CD14-positive monocyte (primary cell): ENCODE data around the gene RNF167. TPM values are rescaled to one million over a fixed set of nuclear protein-coding genes. Genes with fewer than 3 reads are reported as not detected.

Experiments used
- DNase-seq, 3 donors: peaks; one replicate each; pipeline ENCODE4 v3.0.0-alpha.2; 2011 to 2022
- H2AFZ ChIP-seq: 2 replicates; pipeline ENCODE4 v1.6.0; 2012; ENCODE audit warnings: mild to moderate bottlenecking, low read depth, low read length, inconsistent platforms; ENCODE audit not compliant: insufficient read depth, poor library complexity, severe bottlenecking
- H3K27ac ChIP-seq, 2 donors: 1 replicate in 1 of 2; 2 replicates in 1 of 2; pipeline ENCODE4 v1.5.1; 2012 to 2013; ENCODE audit warnings: low read length in 2 of 2, control low read depth in 1 of 2, inconsistent platforms in 1 of 2, low read depth in 1 of 2, mild to moderate bottlenecking in 1 of 2
- H3K27me3 ChIP-seq, 2 donors: one replicate each; pipeline versions ENCODE4 v1.6.0 to v1.6.1; 2011 to 2013; ENCODE audit warnings: low read length in 2 of 2; ENCODE audit not compliant: control insufficient read depth in 2 of 2, insufficient read depth in 2 of 2
- H3K36me3 ChIP-seq, 2 donors: replicated peaks in 1 of 2; 1 replicate in 1 of 2; 2 replicates in 1 of 2; pipeline versions ENCODE4 v1.5.1 to v1.6.1; 2012 to 2013; ENCODE audit warnings: low read length in 2 of 2, control low read depth in 1 of 2, inconsistent platforms in 1 of 2, mild to moderate bottlenecking in 1 of 2; ENCODE audit not compliant: insufficient read depth in 2 of 2, control insufficient read depth in 1 of 2
- H3K4me1 ChIP-seq, 2 donors: 1 replicate in 1 of 2; 2 replicates in 1 of 2; pipeline versions ENCODE4 v1.5.1 to v1.6.1; 2012 to 2013; ENCODE audit warnings: low read length in 2 of 2, control low read depth in 1 of 2, inconsistent platforms in 1 of 2, mild to moderate bottlenecking in 1 of 2, moderate library complexity in 1 of 2; ENCODE audit not compliant: insufficient read depth in 2 of 2, control insufficient read depth in 1 of 2
- H3K4me2 ChIP-seq: replicated peaks from 2 replicates; pipeline ENCODE3; 2012; ENCODE audit warnings: low read length, moderate library complexity, mild to moderate bottlenecking; ENCODE audit not compliant: poor library complexity, severe bottlenecking; ENCODE audit errors: extremely low read depth
- H3K4me3 ChIP-seq, 3 experiments: fragments of 200-600 bp in 1 of 3; sonication (generic) in 1 of 3; replicated peaks in 1 of 3; 1 replicate in 2 of 3; 2 replicates in 1 of 3; pipeline ENCODE4 v1.5.1; 2011 to 2013; ENCODE audit warnings: low read length in 3 of 3, mild to moderate bottlenecking in 3 of 3, control low read depth in 2 of 3, low read depth in 2 of 3, inconsistent platforms in 1 of 3, moderate library complexity in 1 of 3
- H3K79me2 ChIP-seq: 2 replicates; pipeline ENCODE4 v1.6.0; 2012; ENCODE audit warnings: mild to moderate bottlenecking, control low read depth, inconsistent platforms, low read length, moderate library complexity; ENCODE audit not compliant: insufficient read depth
- H3K9ac ChIP-seq: 2 replicates; pipeline ENCODE4 v1.6.0; 2017; ENCODE audit warnings: low read length, mild to moderate bottlenecking; ENCODE audit not compliant: insufficient read depth, poor library complexity, severe bottlenecking
- H3K9me3 ChIP-seq, 2 donors: replicated peaks in 1 of 2; 1 replicate in 1 of 2; 2 replicates in 1 of 2; pipeline versions ENCODE4 v1.5.1 to v1.6.1; 2012 to 2013; ENCODE audit warnings: low read length in 2 of 2, control low read depth in 1 of 2; ENCODE audit not compliant: control insufficient read depth in 1 of 2, insufficient read depth in 1 of 2
- H4K20me1 ChIP-seq: 2 replicates; pipeline ENCODE4 v1.6.0; 2012; ENCODE audit warnings: mild to moderate bottlenecking, low read length, control low read depth, moderate library complexity; ENCODE audit not compliant: insufficient read depth
- H3K27ac Mint-ChIP-seq, 7 donors: one replicate each; pipeline ENCODE4 v1.8.0; 2020; ENCODE audit warnings: mild to moderate bottlenecking in 7 of 7, mixed read lengths in 7 of 7, moderate library complexity in 6 of 7, inconsistent platforms in 2 of 7
- H3K27me3 Mint-ChIP-seq, 3 donors: one replicate each; pipeline ENCODE4 v1.8.0; 2021 to 2022; ENCODE audit warnings: low read depth in 3 of 3, mild to moderate bottlenecking in 3 of 3, mixed read lengths in 3 of 3, moderate library complexity in 3 of 3, inconsistent platforms in 1 of 3
- H3K36me3 Mint-ChIP-seq, 2 donors: one replicate each; pipeline ENCODE4 v1.8.0; 2020; ENCODE audit warnings: mixed read lengths in 2 of 2, inconsistent platforms in 1 of 2, mild to moderate bottlenecking in 1 of 2
- H3K4me1 Mint-ChIP-seq: one replicate; pipeline ENCODE4 v1.8.0; 2020; ENCODE audit warnings: mild to moderate bottlenecking, mixed read lengths
- H3K4me3 Mint-ChIP-seq, 2 donors: one replicate each; pipeline ENCODE4 v1.8.0; 2020; ENCODE audit warnings: mild to moderate bottlenecking in 2 of 2, mixed read lengths in 2 of 2, moderate library complexity in 1 of 2
- H3K9me3 Mint-ChIP-seq, 7 donors: one replicate each; pipeline ENCODE4 v1.8.0; 2020 to 2022; ENCODE audit warnings: mixed read lengths in 7 of 7, mild to moderate bottlenecking in 6 of 7, moderate library complexity in 6 of 7, inconsistent platforms in 2 of 7
- WGBS: methylation state at CpG from one replicate; pipeline ENCODE4 v1.1.5; 2013; ENCODE audit warnings: missing lambda C conversion rate; ENCODE audit not compliant: insufficient coverage; 5-methylcytosine and 5-hydroxymethylcytosine counted together
- intact Hi-C, 2 donors: fragments of 100-400 bp; cut with micrococcal nuclease; formaldehyde crosslinking; loops; one replicate each; pipeline versions ENCODE4 v1.15.0 to v1.15.1; 2023
- polyA plus RNA-seq, 3 donors: library from polyadenylated mRNA; depleted of rRNA in 1 of 3; unstranded in 2 of 3; stranded (reverse) in 1 of 3; fragments of 300-500 nt in 2 of 3; fragments of >200 nt in 1 of 3; fragmentation: Illumina TruSeq in 2 of 3; gene quantifications; 1 replicate in 2 of 3; 2 replicates in 1 of 3; pipeline ENCODE4 v1.2.3, GENCODE V29; 2012 to 2021
- TF ChIP-seq, protein P1 (sequence below): fragments of 200-600 bp; IDR thresholded peaks from one replicate; pipeline ENCODE4 v1.8.0; 2022; ENCODE audit warnings: antibody characterized with exemption, mild to moderate bottlenecking

The RNF167 gene
- polyA plus RNA-seq, 3 donors, result 17.2 to 105 (median 20.6) TPM

DNA sequence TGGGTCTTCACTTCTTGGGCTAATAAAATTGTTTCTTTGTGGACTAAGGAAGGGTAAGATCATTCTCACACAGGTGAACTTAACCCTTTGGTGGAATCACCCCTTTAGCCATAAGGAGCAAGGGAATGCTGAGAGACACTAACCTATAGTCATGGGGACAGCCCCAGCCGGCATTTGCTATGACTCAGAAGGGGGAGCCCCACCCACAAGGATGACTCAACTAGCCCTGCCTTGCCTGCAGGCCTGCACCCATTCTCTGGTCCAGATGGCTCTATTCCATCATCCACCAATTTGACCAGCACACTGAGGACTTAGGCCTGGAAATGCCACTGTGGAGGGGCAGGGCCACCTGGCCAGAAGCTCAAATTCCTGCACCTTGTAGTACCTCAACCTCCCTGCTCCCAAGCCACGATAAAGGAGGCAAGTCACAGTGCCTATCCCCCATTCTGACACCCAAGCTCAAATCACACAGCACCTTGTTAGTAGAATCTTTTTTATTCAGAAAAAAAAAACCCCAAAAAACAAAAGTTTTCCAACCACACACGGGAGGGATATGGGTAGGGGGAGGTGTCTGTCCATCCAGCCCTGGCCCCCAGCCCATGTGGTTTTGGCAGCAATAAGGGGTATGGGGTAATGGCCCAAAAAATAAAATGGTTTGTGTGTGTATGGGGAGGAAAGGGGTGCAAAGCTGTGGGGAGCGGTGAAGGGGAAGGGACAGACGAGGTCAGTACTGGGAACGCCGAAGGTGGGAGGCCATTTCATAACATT is 5.3 kb downstream of the RNF167 start:
- peaks cover 0 to 5% (median 0%) of the 10 kb centered on the region in 3 donors for H3K27me3 Mint-ChIP-seq
- H3K9ac ChIP-seq, result peak overlapping the region; percentile 61

DNA sequence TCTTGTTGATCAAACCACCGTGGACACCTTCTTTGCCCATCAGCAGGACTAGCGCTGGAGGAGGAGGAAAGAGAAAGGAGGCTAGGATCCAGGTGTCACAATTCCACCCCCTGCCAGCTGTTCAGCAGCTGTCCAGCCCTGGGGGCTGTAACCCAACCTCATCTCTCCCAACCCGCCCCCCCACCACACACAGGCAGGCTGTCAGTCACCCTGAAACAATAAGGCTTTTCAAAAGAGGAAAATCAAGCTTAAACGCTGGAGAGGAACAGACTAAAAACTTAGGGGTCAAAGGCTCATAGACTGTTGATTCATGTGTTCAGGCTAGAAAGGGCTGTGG is 5.8 kb downstream of the RNF167 start:
- Mint-ChIP-seq H3K36me3 (peaks cover 44 to 51% of the 10 kb centered on the region in 2 donors), H3K27me3 (peaks cover 0 to 5% (median 0%) of the 10 kb centered on the region in 3 donors), H3K4me3 (peak overlapping the region; percentile 96 to 97), H3K27ac (peak overlapping the region; percentile 95 to 99 (median 97)), H3K4me1 (peaks cover 71% of the 10 kb centered on the region), H3K9me3 (no peaks in the 10 kb centered on the region)
- H3K36me3 ChIP-seq, result peaks cover 32 to 43% of the 10 kb centered on the region in 2 donors
- no peaks in the 10 kb centered on the region for H3K9me3 ChIP-seq
- H3K27ac ChIP-seq, result peak overlapping the region; percentile 85 to 94
- WGBS, result no CpG with 5 or more reads among the region's 4 CpGs
- H3K9ac ChIP-seq, result peak overlapping the region; percentile 45
- H3K27me3 ChIP-seq, result no peaks in the 10 kb centered on the region
- peak overlapping the region; percentile 98 for H3K4me2 ChIP-seq
- TF ChIP-seq, protein P1, sequence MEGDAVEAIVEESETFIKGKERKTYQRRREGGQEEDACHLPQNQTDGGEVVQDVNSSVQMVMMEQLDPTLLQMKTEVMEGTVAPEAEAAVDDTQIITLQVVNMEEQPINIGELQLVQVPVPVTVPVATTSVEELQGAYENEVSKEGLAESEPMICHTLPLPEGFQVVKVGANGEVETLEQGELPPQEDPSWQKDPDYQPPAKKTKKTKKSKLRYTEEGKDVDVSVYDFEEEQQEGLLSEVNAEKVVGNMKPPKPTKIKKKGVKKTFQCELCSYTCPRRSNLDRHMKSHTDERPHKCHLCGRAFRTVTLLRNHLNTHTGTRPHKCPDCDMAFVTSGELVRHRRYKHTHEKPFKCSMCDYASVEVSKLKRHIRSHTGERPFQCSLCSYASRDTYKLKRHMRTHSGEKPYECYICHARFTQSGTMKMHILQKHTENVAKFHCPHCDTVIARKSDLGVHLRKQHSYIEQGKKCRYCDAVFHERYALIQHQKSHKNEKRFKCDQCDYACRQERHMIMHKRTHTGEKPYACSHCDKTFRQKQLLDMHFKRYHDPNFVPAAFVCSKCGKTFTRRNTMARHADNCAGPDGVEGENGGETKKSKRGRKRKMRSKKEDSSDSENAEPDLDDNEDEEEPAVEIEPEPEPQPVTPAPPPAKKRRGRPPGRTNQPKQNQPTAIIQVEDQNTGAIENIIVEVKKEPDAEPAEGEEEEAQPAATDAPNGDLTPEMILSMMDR, result no peak
- peaks cover 69 to 84% of the 10 kb centered on the region in 2 donors for H3K4me1 ChIP-seq
- intact Hi-C loops, result loop anchor here in 1 of 2 donors (5.0 kb wide), 2 partner anchors 44 to 179 kb away; partner anchors contain the start of gene CHRNE
- H3K79me2 ChIP-seq, result peaks cover 82% of the 10 kb centered on the region
- no peak for DNase-seq
- H4K20me1 ChIP-seq, result peaks cover 67% of the 10 kb centered on the region
- H3K4me3 ChIP-seq, result peak overlapping the region; percentile 92 to 95 (median 94)
- H2AFZ ChIP-seq, result no peak overlapping the region

More for the DNA sequence above, 5.3 kb downstream of the RNF167 start:
- Histone ChIP-seq H3K36me3 (peaks cover 32 to 43% of the 10 kb centered on the region in 2 donors), H3K27me3 (no peaks in the 10 kb centered on the region), H4K20me1 (peaks cover 71% of the 10 kb centered on the region), H3K4me2 (peak overlapping the region; percentile 98), H3K79me2 (peaks cover 82% of the 10 kb centered on the region), H2AFZ (no peak overlapping the region), H3K27ac (peak overlapping the region; percentile 85 to 94), H3K9me3 (no peaks in the 10 kb centered on the region), H3K4me3 (peak overlapping the region; percentile 2 to 94 (median 92)), H3K4me1 (peaks cover 65 to 83% of the 10 kb centered on the region in 2 donors)
- peaks cover 44 to 51% of the 10 kb centered on the region in 2 donors for H3K36me3 Mint-ChIP-seq
- intact Hi-C loops, result loop anchor here in 1 of 2 donors (5.0 kb wide), 2 partner anchors 43 to 178 kb away; partner anchors contain the start of gene CHRNE
- peak; percentile 86 to 96 (median 93) for DNase-seq
- peak overlapping the region; percentile 95 to 99 (median 97) for H3K27ac Mint-ChIP-seq
- TF ChIP-seq, protein P1, result no peak
- H3K4me1 Mint-ChIP-seq, result peaks cover 68% of the 10 kb centered on the region
- H3K9me3 Mint-ChIP-seq, result no peaks in the 10 kb centered on the region
- WGBS, result 40% methylated on average over 3 of the region's 7 CpGs
- peak overlapping the region; percentile 68 to 86 for H3K4me3 Mint-ChIP-seq
